ENCODE results near the gene PCSK2. TPM values are rescaled to one million over a fixed set of nuclear protein-coding genes. Genes with fewer than 3 reads are reported as not detected.

PCSK2 gene
- total and polyA plus RNA-seq, 4 donors, result 0.51 to 9.8 (median 1.5) TPM

DNA sequence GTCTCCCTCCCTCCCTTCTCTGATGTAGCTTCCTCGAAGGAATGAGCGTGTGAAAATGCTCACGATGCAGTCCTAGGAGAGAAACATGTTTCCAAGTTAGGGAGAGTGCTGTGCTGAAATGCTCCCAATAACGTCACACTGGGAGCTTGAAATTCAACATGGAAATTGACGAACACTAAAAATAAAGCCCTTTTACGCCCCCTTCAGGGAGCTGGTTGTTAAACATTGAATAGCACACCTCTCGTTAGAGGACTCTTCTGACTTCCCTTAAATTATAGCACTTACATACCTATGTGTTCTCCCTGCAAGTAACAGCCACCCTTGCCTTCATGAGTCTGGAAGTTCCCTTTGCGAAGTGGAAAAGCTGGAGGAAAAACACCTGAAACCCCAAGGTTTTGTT, 215.7 kb downstream of the PCSK2 start:
- peaks cover 3 to 4% (median 3%) of the 10 kb centered on the region in 3 donors for H3K27me3 ChIP-seq (ENCODE audit: control insufficient read depth in 3 of 3, insufficient read depth in 3 of 3, low read length in 2 of 3)
- H3K36me3 ChIP-seq (ENCODE audit: control insufficient read depth in 4 of 4, insufficient read depth in 4 of 4, low read length in 4 of 4), result no peaks in the 10 kb centered on the region
- H3K4me3 ChIP-seq, result no peak overlapping the region
- no peak for ATAC-seq (ENCODE audit: insufficient read depth, low FRiP score)
- peaks cover 0 to 2% (median 0%) of the 10 kb centered on the region in 4 donors for H3K9me3 ChIP-seq (ENCODE audit: control insufficient read depth in 4 of 4, insufficient read depth in 3 of 4, low read length in 3 of 4)
- H3K27ac ChIP-seq (ENCODE audit: low read depth in 1 of 2, low read length in 1 of 2), result no peak overlapping the region
- TF ChIP-seq, protein P1, sequence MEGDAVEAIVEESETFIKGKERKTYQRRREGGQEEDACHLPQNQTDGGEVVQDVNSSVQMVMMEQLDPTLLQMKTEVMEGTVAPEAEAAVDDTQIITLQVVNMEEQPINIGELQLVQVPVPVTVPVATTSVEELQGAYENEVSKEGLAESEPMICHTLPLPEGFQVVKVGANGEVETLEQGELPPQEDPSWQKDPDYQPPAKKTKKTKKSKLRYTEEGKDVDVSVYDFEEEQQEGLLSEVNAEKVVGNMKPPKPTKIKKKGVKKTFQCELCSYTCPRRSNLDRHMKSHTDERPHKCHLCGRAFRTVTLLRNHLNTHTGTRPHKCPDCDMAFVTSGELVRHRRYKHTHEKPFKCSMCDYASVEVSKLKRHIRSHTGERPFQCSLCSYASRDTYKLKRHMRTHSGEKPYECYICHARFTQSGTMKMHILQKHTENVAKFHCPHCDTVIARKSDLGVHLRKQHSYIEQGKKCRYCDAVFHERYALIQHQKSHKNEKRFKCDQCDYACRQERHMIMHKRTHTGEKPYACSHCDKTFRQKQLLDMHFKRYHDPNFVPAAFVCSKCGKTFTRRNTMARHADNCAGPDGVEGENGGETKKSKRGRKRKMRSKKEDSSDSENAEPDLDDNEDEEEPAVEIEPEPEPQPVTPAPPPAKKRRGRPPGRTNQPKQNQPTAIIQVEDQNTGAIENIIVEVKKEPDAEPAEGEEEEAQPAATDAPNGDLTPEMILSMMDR (IDR thresholded peaks at IDR 0.05; ENCODE audit: control extremely low read depth, extremely low read depth), result no peak
- peak in 2 of 3 donors; percentile 8 to 14 for DNase-seq
- no peak overlapping the region for H3K9ac ChIP-seq (ENCODE audit: insufficient read depth in 1 of 2, low read length in 2 of 2)
- no peaks in the 10 kb centered on the region for H3K4me1 ChIP-seq (ENCODE audit: control insufficient read depth in 5 of 5, insufficient read depth in 5 of 5, low read length in 5 of 5)
- 31 to 44% methylated on average over 8 of the region's 8 CpGs for WGBS, 2 donors

DNA sequence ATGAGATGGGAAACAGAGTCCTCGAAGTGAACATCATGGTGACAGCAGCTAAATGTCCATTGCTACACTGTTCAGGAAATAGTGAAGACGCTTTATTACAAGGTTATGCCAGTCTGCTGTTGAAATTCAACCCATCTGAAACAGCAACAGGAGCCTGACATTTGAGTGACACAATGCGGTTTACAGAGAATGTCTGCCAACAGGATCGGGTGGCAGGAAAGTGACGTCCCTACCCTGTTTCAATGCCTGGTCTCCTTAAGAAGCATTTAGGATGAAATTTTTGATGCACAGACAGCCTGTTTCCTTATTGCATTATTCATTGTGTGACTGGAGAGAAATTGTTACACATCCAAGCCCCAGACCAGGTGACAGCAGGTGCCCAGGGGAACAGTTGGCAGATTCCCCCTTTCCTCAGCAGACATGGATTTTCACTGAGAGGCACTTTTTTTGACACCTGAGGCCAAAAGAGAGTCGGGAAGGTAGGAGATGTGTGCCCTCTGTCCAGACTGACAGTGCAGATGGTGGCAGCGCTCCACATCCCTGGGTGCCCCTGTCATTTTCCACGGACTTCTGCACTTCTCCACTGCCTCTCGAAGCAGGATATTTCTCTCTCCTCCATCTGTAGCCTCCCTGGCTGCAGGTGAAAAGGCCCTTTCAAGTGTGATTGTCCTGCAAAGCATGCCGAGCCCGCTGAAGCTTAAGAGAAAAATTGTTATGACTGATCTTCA, 216.5 kb downstream of the PCSK2 start:
- WGBS, 2 donors, result 67% methylated on average over 11 of the region's 11 CpGs
- Histone ChIP-seq H3K9ac (ENCODE audit: insufficient read depth in 1 of 2, low read length in 2 of 2) (no peak overlapping the region), H3K4me1 (ENCODE audit: control insufficient read depth in 5 of 5, insufficient read depth in 5 of 5, low read length in 5 of 5) (no peaks in the 10 kb centered on the region), H3K4me3 (no peak overlapping the region), H3K27ac (ENCODE audit: low read depth in 1 of 2, low read length in 1 of 2) (no peak overlapping the region), H3K27me3 (ENCODE audit: control insufficient read depth in 3 of 3, insufficient read depth in 3 of 3, low read length in 2 of 3) (peaks cover 3 to 4% (median 3%) of the 10 kb centered on the region in 3 donors), H3K9me3 (ENCODE audit: control insufficient read depth in 4 of 4, insufficient read depth in 3 of 4, low read length in 3 of 4) (peaks cover 0 to 2% (median 0%) of the 10 kb centered on the region in 4 donors), H3K36me3 (ENCODE audit: control insufficient read depth in 4 of 4, insufficient read depth in 4 of 4, low read length in 4 of 4) (no peaks in the 10 kb centered on the region)
- TF ChIP-seq, protein P1 (IDR thresholded peaks at IDR 0.05; ENCODE audit: control extremely low read depth, extremely low read depth), result no peak
- ATAC-seq (ENCODE audit: insufficient read depth, low FRiP score) (no peak), DNase-seq (no peak)

DNA sequence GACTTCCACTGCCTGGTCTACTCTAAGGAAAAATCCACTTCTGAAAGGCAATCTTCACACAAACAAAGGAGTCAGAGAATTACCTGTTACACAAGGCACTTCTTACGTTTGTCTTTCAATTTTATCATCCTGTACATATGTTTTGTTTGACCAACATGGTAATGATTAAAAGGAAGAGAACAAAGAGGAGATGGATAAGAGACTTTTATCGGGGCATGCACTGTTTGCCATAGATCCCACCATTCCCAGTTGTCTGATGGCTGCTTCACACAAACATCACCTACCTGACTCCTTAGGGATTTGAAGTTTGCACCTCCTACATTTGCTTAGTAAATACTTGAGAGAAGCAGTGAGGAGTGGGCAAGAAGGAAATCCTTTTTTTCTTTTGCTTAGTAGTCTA, 217.3 kb downstream of the PCSK2 start:
- H3K4me3 ChIP-seq, result no peak overlapping the region
- TF ChIP-seq, protein P1 (IDR thresholded peaks at IDR 0.05; ENCODE audit: control extremely low read depth, extremely low read depth), result no peak
- WGBS, 2 donors, result 43 to 57% methylated on average over 2 of the region's 2 CpGs

More for the DNA sequence above, 217.3 kb downstream of the PCSK2 start:
- DNase-seq (no peak), ATAC-seq (ENCODE audit: insufficient read depth, low FRiP score) (no peak)
- Histone ChIP-seq H3K27ac (ENCODE audit: low read depth in 1 of 2, low read length in 1 of 2) (no peak overlapping the region), H3K4me1 (ENCODE audit: control insufficient read depth in 5 of 5, insufficient read depth in 5 of 5, low read length in 5 of 5) (no peaks in the 10 kb centered on the region), H3K36me3 (ENCODE audit: control insufficient read depth in 4 of 4, insufficient read depth in 4 of 4, low read length in 4 of 4) (no peaks in the 10 kb centered on the region), H3K27me3 (ENCODE audit: control insufficient read depth in 3 of 3, insufficient read depth in 3 of 3, low read length in 2 of 3) (peaks cover 3 to 4% (median 3%) of the 10 kb centered on the region in 3 donors), H3K9ac (ENCODE audit: insufficient read depth in 1 of 2, low read length in 2 of 2) (no peak overlapping the region), H3K9me3 (ENCODE audit: control insufficient read depth in 4 of 4, insufficient read depth in 3 of 4, low read length in 3 of 4) (peaks cover 0 to 2% (median 0%) of the 10 kb centered on the region in 4 donors)

Measured in lung (tissue), 12 donors.